GM19452 (cell line): ENCODE measurements around the gene TNIP3.
A peak's percentile ranks its signal among the peaks of the same experiment; 100 is the strongest.

Source experiments
- ATAC-seq: cut with Tn5 transposase; IDR thresholded peaks from one replicate; pipeline ENCODE4 v1.9.1; 2021; ENCODE audit not compliant: unreplicated experiment

TNIP3 gene

GRCh38 chr4:121140716-121141460, 23.2 kb downstream of the TNIP3 start:
- ATAC-seq = no peak

- ATAC-seq = peak; percentile 73
Observed at GRCh38 chr4:121139533-121140222, 24.4 kb downstream of the TNIP3 start.

GRCh38 chr4:121138039-121138825, 25.9 kb downstream of the TNIP3 start:
- ATAC-seq = no peak

GRCh38 chr4:121130326-121130660, 33.8 kb downstream of the TNIP3 start:
- no peak for ATAC-seq

- ATAC-seq = no peak
Observed at GRCh38 chr4:121129606-121130325, 34.4 kb downstream of the TNIP3 start.

- ATAC-seq = no peak
Observed at GRCh38 chr4:121127100-121127499, 37.0 kb downstream of the TNIP3 start.

- no peak for ATAC-seq
Observed at GRCh38 chr4:121126449-121127006, 37.6 kb downstream of the TNIP3 start.

GRCh38 chr4:121125498-121125885, 38.6 kb downstream of the TNIP3 start:
- no peak for ATAC-seq

GRCh38 chr4:121122661-121123060, 41.5 kb downstream of the TNIP3 start:
- ATAC-seq = no peak

GRCh38 chr4:121119715-121120114, 44.4 kb downstream of the TNIP3 start:
- no peak for ATAC-seq

GRCh38 chr4:121118344-121118743, 45.8 kb downstream of the TNIP3 start:
- ATAC-seq = no peak

GRCh38 chr4:121114756-121115155, 49.4 kb downstream of the TNIP3 start:
- ATAC-seq = no peak

GRCh38 chr4:121112530-121112929, 51.6 kb downstream of the TNIP3 start:
- ATAC-seq = no peak

- no peak for ATAC-seq
Observed at GRCh38 chr4:121108557-121108956, 55.6 kb downstream of the TNIP3 start.

- no peak for ATAC-seq
Observed at GRCh38 chr4:121107507-121107906, 56.6 kb downstream of the TNIP3 start.

GRCh38 chr4:121100093-121100775, 63.9 kb downstream of the TNIP3 start:
- no peak for ATAC-seq

- no peak for ATAC-seq
Observed at GRCh38 chr4:121098266-121098665, 65.9 kb downstream of the TNIP3 start.

- no peak for ATAC-seq
Observed at GRCh38 chr4:121096629-121097028, 67.5 kb downstream of the TNIP3 start.

GRCh38 chr4:121096191-121096590, 67.9 kb downstream of the TNIP3 start:
- ATAC-seq = no peak

- ATAC-seq = no peak
Observed at GRCh38 chr4:121094297-121094966, 69.7 kb downstream of the TNIP3 start.
